ENCODE measurements around the gene MMGT1.
A peak's percentile ranks its signal among the peaks of the same experiment; 100 is the strongest.

The MMGT1 gene

GRCh38 chrX:135973548-135974278 lies at the start of gene MMGT1:
Gene MMGT1 (minus strand): TSS chrX:135973988. CDS start chrX:135973675, 313 bp downstream.
- TF ChIP-seq TEAD4 (IDR thresholded peaks at IDR 0.05) (no peak), NFIC (IDR thresholded peaks at IDR 0.05) (no peak), REST (IDR thresholded peaks at IDR 0.05; ENCODE audit: low read depth) (no peak), MAX (IDR thresholded peaks at IDR 0.05) (no peak), ZBTB7A (IDR thresholded peaks at IDR 0.05; ENCODE audit: low read depth) (no peak), FOXM1 (IDR thresholded peaks at IDR 0.05; ENCODE audit: borderline replicate concordance, low read depth) (no peak), USF1 (IDR thresholded peaks at IDR 0.05) (no peak), YY1 (IDR thresholded peaks at IDR 0.05; ENCODE audit: low read depth) (peak; percentile 52), EP300 (IDR thresholded peaks at IDR 0.05; ENCODE audit: borderline replicate concordance) (no peak), CEBPB (IDR thresholded peaks at IDR 0.05) (no peak), TAF1 (IDR thresholded peaks at IDR 0.05; ENCODE audit: low read depth) (0 out of 2 replicates have a peak, but pooled peaks have one; percentile 51), EGR1 (IDR thresholded peaks at IDR 0.05) (peak; percentile 28; the same call in 1 of the 2 replicates), CREB1 (IDR thresholded peaks at IDR 0.05; ENCODE audit: low read depth) (peak; percentile 80), RAD21 (IDR thresholded peaks at IDR 0.05; ENCODE audit: low read depth) (no peak), TCF12 (IDR thresholded peaks at IDR 0.05; ENCODE audit: low read depth) (0 out of 2 replicates have a peak, but pooled peaks have one; percentile 28)

GRCh38 chrX:136021903-136022302 lies 48.1 kb upstream of the MMGT1 start:
- TF ChIP-seq REST (IDR thresholded peaks at IDR 0.05; ENCODE audit: low read depth): no peak
- no peak for TF ChIP-seq ZBTB7A (IDR thresholded peaks at IDR 0.05; ENCODE audit: low read depth)
- TF ChIP-seq EP300 (IDR thresholded peaks at IDR 0.05; ENCODE audit: borderline replicate concordance): no peak
- TF ChIP-seq TAF1 (IDR thresholded peaks at IDR 0.05; ENCODE audit: low read depth): no peak

DNA sequence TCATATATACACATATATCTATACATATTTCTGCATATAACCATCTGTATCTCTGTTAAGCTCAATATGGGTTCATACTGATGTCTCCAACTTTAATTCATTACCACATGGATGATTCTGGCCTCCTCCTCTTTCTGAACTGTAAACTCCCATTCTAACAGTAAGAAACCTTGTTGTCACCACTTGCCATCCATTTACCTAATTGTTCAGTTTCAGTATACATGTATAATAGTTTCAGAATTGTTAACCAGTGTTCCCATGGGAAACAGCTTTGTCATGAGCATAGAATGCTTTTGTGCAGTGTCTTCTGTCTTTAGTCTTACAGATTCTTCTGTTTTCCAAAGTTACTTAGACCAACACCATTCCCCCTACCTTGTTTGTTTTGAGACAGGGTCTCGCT lies 47.4 kb upstream of the MMGT1 start:
- no peak for TF ChIP-seq TEAD4 (IDR thresholded peaks at IDR 0.05)
- TF ChIP-seq TCF12 (IDR thresholded peaks at IDR 0.05; ENCODE audit: low read depth): no peak
- no peak for TF ChIP-seq CREB1 (IDR thresholded peaks at IDR 0.05; ENCODE audit: low read depth)
- no peak for TF ChIP-seq EP300 (IDR thresholded peaks at IDR 0.05; ENCODE audit: borderline replicate concordance)
- TF ChIP-seq NFIC (IDR thresholded peaks at IDR 0.05): no peak
- no peak for TF ChIP-seq TAF1 (IDR thresholded peaks at IDR 0.05; ENCODE audit: low read depth)
- no peak for TF ChIP-seq YY1 (IDR thresholded peaks at IDR 0.05; ENCODE audit: low read depth)

DNA sequence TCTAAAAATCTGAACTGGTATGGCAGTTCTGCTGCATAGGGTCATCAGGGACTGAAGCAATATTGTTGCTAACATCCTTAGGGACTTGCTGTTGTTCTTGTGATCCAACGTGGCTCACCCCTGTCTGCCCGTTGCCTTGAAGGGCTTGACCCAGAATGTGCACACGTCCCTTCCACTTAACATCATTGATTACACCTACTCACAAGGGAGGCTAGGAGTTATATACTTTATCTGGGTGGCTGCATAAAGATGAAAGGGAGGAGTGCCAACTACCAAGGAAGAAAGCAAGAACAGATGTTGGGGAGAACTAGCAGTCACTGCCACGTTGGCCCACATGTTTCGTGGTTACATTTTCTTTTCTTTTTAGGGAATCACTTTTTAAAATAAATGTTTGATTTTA lies 45.4 kb upstream of the MMGT1 start:
- no peak for TF ChIP-seq YY1 (IDR thresholded peaks at IDR 0.05; ENCODE audit: low read depth)
- no peak for TF ChIP-seq TCF12 (IDR thresholded peaks at IDR 0.05; ENCODE audit: low read depth)
- TF ChIP-seq ZBTB7A (IDR thresholded peaks at IDR 0.05; ENCODE audit: low read depth): no peak
- no peak for TF ChIP-seq EGR1 (IDR thresholded peaks at IDR 0.05)
- no peak for TF ChIP-seq TEAD4 (IDR thresholded peaks at IDR 0.05)
- no peak for TF ChIP-seq REST (IDR thresholded peaks at IDR 0.05; ENCODE audit: low read depth)
- no peak for TF ChIP-seq MAX (IDR thresholded peaks at IDR 0.05)
- no peak for TF ChIP-seq TAF1 (IDR thresholded peaks at IDR 0.05; ENCODE audit: low read depth)

DNA sequence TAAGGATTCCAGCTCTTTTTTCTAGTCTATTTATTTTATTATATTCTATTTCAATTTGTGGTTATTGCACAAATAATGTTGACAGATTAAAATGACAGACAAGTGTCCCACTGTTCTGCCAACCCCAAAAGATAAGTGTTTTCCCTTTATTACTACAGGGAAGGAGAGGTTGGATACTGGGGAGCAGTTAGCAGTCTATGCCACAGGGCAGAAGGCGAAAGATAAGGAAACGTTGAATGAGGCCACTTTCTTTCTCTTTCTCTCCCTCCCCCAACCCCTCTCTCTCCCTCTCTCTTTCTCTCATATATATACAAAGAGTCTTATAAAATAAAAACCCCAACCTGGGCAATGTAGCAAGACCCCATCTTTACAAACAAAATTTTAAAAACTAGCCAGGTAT lies 43.1 kb upstream of the MMGT1 start:
- no peak for TF ChIP-seq USF1 (IDR thresholded peaks at IDR 0.05)
- TF ChIP-seq TAF1 (IDR thresholded peaks at IDR 0.05; ENCODE audit: low read depth): no peak
- no peak for TF ChIP-seq YY1 (IDR thresholded peaks at IDR 0.05; ENCODE audit: low read depth)
- TF ChIP-seq FOXM1 (IDR thresholded peaks at IDR 0.05; ENCODE audit: borderline replicate concordance, low read depth): no peak
- TF ChIP-seq MAX (IDR thresholded peaks at IDR 0.05): no peak
- no peak for TF ChIP-seq NFIC (IDR thresholded peaks at IDR 0.05)
- TF ChIP-seq TCF12 (IDR thresholded peaks at IDR 0.05; ENCODE audit: low read depth): no peak
- no peak for TF ChIP-seq TEAD4 (IDR thresholded peaks at IDR 0.05)
- no peak for TF ChIP-seq REST (IDR thresholded peaks at IDR 0.05; ENCODE audit: low read depth)
- TF ChIP-seq CEBPB (IDR thresholded peaks at IDR 0.05): no peak
- TF ChIP-seq EP300 (IDR thresholded peaks at IDR 0.05; ENCODE audit: borderline replicate concordance): no peak
- TF ChIP-seq ZBTB7A (IDR thresholded peaks at IDR 0.05; ENCODE audit: low read depth): no peak

Data from Ishikawa (cell line).